Neural progenitor cell (in vitro differentiated cells): ENCODE results near the gene ZFYVE21. TPM values are rescaled to one million over a fixed set of nuclear protein-coding genes. Genes with fewer than 3 reads are reported as not detected.

ENCODE experiments used
- DNase-seq: peaks from one replicate; pipeline ENCODE4 v3.0.0-alpha.2; 2016; ENCODE audit warnings: low spot score
- H2AFZ ChIP-seq: fragments of 200-600 bp; sonication (generic); replicated peaks from 2 replicates; pipeline ENCODE4 v1.6.1; 2016; ENCODE audit warnings: antibody characterized with exemption
- H3F3A ChIP-seq: fragments of 200-600 bp; sonication (generic); 2 replicates; pipeline ENCODE4 v1.6.1; 2016; ENCODE audit warnings: antibody characterized with exemption, low read depth
- H3K27ac ChIP-seq: fragments of 200-600 bp; sonication (generic); 2 replicates; pipeline ENCODE4 v1.5.1; 2016; ENCODE audit warnings: mild to moderate bottlenecking
- H3K27me3 ChIP-seq: fragments of 200-600 bp; sonication (generic); 2 replicates; pipeline ENCODE4 v1.6.1; 2016; ENCODE audit warnings: mild to moderate bottlenecking, moderate library complexity
- H3K36me3 ChIP-seq: fragments of 200-600 bp; sonication (generic); 2 replicates; pipeline ENCODE4 v1.5.1; 2016
- H3K4me1 ChIP-seq: fragments of 200-600 bp; sonication (generic); 2 replicates; pipeline ENCODE4 v1.6.1; 2016; ENCODE audit warnings: mixed run types
- H3K4me2 ChIP-seq: fragments of 200-600 bp; sonication (generic); 2 replicates; pipeline ENCODE4 v1.6.1; 2016
- H3K4me3 ChIP-seq: fragments of 200-600 bp; sonication (generic); 2 replicates; pipeline ENCODE4 v1.5.1; 2016
- H3K79me2 ChIP-seq: fragments of 200-600 bp; sonication (generic); 2 replicates; pipeline ENCODE4 v1.6.1; 2016; ENCODE audit warnings: low read depth
- H3K9ac ChIP-seq: fragments of 200-600 bp; sonication (generic); 2 replicates; pipeline ENCODE4 v1.6.1; 2016
- H3K9me3 ChIP-seq: fragments of 200-600 bp; sonication (generic); 2 replicates; pipeline ENCODE4 v1.5.1; 2016; ENCODE audit warnings: low read depth
- H4K20me1 ChIP-seq: fragments of 200-600 bp; sonication (generic); 2 replicates; pipeline ENCODE4 v1.6.1; 2016; ENCODE audit warnings: low read depth
- H3K27ac Mint-ChIP-seq: 3 replicates; pipeline ENCODE4 v1.8.0; 2021; ENCODE audit warnings: mixed read lengths
- H3K27me3 Mint-ChIP-seq: 2 replicates; pipeline ENCODE4 v1.8.0; 2022; ENCODE audit warnings: low read depth, mild to moderate bottlenecking, inconsistent platforms, moderate library complexity, mixed read lengths; ENCODE audit not compliant: insufficient read depth
- H3K36me3 Mint-ChIP-seq: 3 replicates; pipeline ENCODE4 v1.8.0; 2021; ENCODE audit warnings: mixed read lengths
- H3K4me1 Mint-ChIP-seq: 3 replicates; pipeline ENCODE4 v1.8.0; 2021; ENCODE audit warnings: mixed read lengths
- H3K4me3 Mint-ChIP-seq: 3 replicates; pipeline ENCODE4 v1.8.0; 2021; ENCODE audit warnings: mild to moderate bottlenecking, moderate library complexity, mixed read lengths
- H3K9me3 Mint-ChIP-seq: 3 replicates; pipeline ENCODE4 v1.8.0; 2020; ENCODE audit warnings: mixed read lengths
- EZH2 ChIP-seq: fragments of 200-600 bp; sonication (generic); IDR thresholded peaks from 2 replicates; pipeline ENCODE4 v1.6.1; 2017; ENCODE audit warnings: antibody characterized with exemption, mild to moderate bottlenecking, moderate library complexity
- EZH2phosphoT487 ChIP-seq: fragments of 200-600 bp; sonication (generic); IDR thresholded peaks from 2 replicates; pipeline ENCODE4 v1.6.1; 2017; ENCODE audit warnings: antibody characterized with exemption
- total RNA-seq: library from RNA; depleted of rRNA; stranded (reverse); fragments of >200 nt; gene quantifications from 2 replicates; pipeline ENCODE4 v1.2.3, GENCODE V29; 2015; ENCODE audit warnings: low replicate concordance
- TF ChIP-seq, protein P1 (sequence below): fragments of 200-600 bp; sonication (generic); IDR thresholded peaks from 2 replicates; pipeline ENCODE4 v1.5.1; 2017; ENCODE audit warnings: antibody characterized with exemption, mild to moderate bottlenecking

The ZFYVE21 gene
- total RNA-seq, 1 donor from 2014 or later, result 46.2 TPM

DNA sequence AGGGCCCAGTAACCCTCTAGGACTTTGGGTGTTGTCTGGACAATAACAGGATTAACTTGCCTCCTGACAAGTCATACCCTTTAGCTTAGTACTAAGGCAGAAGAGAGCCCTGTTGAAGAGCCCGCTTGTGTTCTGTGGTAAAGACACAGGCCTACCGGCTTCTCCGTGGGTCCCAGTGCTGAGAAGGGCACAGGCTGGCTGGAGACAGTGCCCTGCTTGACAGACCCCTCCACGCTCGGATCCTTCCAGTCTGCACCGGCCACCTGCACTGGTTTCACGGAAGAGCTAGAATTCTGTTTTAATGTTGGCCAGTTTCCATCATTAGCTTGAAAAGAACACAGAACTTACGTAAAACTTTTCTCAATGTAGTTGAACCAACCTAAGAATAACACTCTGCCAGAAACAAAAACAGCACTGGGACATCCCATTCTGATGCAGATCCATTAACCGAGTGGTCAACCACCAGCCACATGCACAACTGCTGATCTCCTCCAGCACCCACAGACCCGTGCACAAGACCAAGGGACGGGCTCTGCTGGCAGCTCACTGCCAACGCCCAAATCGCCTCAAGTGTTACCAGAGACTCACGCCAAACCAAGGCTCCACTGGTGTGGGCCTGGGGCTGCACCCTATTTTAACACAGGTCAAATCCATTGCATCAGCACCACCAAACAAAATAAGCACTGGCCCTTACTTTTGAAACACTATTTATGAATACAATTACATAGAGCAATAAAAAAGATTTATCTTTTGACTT lies 27.1 kb downstream of the ZFYVE21 start:
- H3K36me3 ChIP-seq, result no peaks in the 10 kb centered on the region
- DNase-seq, result no peak
- peaks cover 15% of the 10 kb centered on the region for H3K36me3 Mint-ChIP-seq

DNA sequence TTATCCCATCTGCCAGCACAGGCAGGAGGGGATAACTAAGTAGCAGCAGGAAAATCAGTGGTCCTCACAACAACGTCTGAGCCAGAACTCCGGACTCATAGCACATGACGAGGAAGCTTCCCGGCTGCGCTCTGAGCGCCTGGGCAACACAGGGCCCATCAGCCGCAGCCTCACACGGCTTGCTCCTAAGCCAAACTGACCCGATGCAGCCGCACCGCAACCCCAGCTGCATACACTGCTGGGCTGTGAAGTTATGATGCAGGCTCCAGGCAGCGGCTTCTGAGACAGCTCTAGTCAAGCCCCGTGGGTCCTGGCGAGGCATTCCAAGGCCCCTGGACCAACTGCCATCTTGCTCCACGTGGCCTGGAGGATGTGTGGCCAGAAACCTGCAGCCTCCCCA lies 28.1 kb downstream of the ZFYVE21 start:
- H3K9ac ChIP-seq, result no peak overlapping the region
- no peak overlapping the region for H2AFZ ChIP-seq
- Mint-ChIP-seq H3K4me1 (no peaks in the 10 kb centered on the region), H3K36me3 (peaks cover 9% of the 10 kb centered on the region), H3K4me3 (no peak overlapping the region), H3K27me3 (no peaks in the 10 kb centered on the region), H3K9me3 (no peaks in the 10 kb centered on the region), H3K27ac (no peak overlapping the region)
- no peak overlapping the region for H3K27ac ChIP-seq
- no peaks in the 10 kb centered on the region for H3K36me3 ChIP-seq
- no peaks in the 10 kb centered on the region for H4K20me1 ChIP-seq
- no peak for DNase-seq
- no peak overlapping the region for H3K4me3 ChIP-seq
- H3K79me2 ChIP-seq, result no peaks in the 10 kb centered on the region
- H3F3A ChIP-seq, result no peaks in the 10 kb centered on the region
- no peak overlapping the region for H3K4me2 ChIP-seq
- no peaks in the 10 kb centered on the region for H3K27me3 ChIP-seq
- H3K9me3 ChIP-seq, result no peaks in the 10 kb centered on the region
- TF ChIP-seq, protein P1, sequence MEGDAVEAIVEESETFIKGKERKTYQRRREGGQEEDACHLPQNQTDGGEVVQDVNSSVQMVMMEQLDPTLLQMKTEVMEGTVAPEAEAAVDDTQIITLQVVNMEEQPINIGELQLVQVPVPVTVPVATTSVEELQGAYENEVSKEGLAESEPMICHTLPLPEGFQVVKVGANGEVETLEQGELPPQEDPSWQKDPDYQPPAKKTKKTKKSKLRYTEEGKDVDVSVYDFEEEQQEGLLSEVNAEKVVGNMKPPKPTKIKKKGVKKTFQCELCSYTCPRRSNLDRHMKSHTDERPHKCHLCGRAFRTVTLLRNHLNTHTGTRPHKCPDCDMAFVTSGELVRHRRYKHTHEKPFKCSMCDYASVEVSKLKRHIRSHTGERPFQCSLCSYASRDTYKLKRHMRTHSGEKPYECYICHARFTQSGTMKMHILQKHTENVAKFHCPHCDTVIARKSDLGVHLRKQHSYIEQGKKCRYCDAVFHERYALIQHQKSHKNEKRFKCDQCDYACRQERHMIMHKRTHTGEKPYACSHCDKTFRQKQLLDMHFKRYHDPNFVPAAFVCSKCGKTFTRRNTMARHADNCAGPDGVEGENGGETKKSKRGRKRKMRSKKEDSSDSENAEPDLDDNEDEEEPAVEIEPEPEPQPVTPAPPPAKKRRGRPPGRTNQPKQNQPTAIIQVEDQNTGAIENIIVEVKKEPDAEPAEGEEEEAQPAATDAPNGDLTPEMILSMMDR, result no peak
- TF ChIP-seq EZH2phosphoT487 (no peak), EZH2 (no peak)
- H3K4me1 ChIP-seq, result peaks cover 5% of the 10 kb centered on the region

More for the DNA sequence above, 27.1 kb downstream of the ZFYVE21 start:
- Histone ChIP-seq H3K9me3 (no peaks in the 10 kb centered on the region), H3F3A (no peaks in the 10 kb centered on the region), H3K9ac (no peak overlapping the region), H3K4me2 (no peak overlapping the region), H3K4me1 (peaks cover 5% of the 10 kb centered on the region), H2AFZ (no peak overlapping the region), H3K27me3 (no peaks in the 10 kb centered on the region), H3K79me2 (no peaks in the 10 kb centered on the region), H3K27ac (no peak overlapping the region), H3K4me3 (no peak overlapping the region), H4K20me1 (no peaks in the 10 kb centered on the region)
- no peaks in the 10 kb centered on the region for H3K9me3 Mint-ChIP-seq
- H3K27me3 Mint-ChIP-seq, result peaks cover 2% of the 10 kb centered on the region
- no peak overlapping the region for H3K27ac Mint-ChIP-seq
- TF ChIP-seq, protein P1, result no peak
- TF ChIP-seq EZH2phosphoT487 (no peak), EZH2 (no peak)
- no peak overlapping the region for H3K4me3 Mint-ChIP-seq
- peaks cover 4% of the 10 kb centered on the region for H3K4me1 Mint-ChIP-seq

DNA sequence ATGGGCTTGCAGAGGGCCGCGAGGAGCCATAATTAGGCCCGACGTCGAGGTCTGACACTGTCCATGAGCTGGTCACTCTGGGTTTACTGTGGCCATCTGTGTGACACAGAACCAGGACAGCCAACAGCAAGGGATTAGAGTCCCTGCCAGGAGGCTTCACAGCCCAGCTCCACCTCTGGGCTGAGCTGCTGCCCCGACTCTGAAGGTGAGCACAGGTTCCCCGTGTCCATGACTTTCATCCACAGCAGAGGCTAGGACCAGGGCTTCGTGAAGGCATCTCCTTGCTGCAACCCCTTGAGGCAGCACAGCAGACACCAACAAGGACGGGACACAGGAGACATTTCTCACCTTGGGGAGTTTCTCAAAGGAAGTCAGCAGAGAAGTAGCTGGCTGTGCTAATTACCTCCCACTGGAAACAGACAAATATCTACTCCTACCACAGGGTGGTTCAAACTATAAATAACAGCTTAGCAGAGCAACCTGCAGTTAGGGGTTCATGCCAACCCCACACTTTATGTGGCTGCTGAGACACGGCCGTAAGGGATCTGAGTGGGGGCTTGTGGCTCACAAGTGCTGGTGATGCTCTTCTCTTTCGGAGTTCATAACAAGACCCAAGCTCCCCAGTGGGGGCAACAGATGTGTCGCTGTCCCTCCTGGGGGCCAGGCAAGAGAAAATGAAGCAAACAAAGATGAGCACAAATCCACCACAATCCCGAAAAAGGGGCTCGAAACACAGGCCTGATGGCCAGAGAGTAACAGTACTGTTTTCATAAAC lies 29.2 kb downstream of the ZFYVE21 start:
- H3K27me3 Mint-ChIP-seq, result no peaks in the 10 kb centered on the region
- H3K79me2 ChIP-seq, result no peaks in the 10 kb centered on the region
- no peaks in the 10 kb centered on the region for H3K9me3 ChIP-seq
- H3K4me2 ChIP-seq, result no peak overlapping the region
- no peaks in the 10 kb centered on the region for H3K4me1 Mint-ChIP-seq
- H4K20me1 ChIP-seq, result no peaks in the 10 kb centered on the region
- peaks cover 6% of the 10 kb centered on the region for H3K36me3 Mint-ChIP-seq
- no peaks in the 10 kb centered on the region for H3K9me3 Mint-ChIP-seq
- no peak overlapping the region for H3K27ac ChIP-seq
- H3F3A ChIP-seq, result no peaks in the 10 kb centered on the region
- no peaks in the 10 kb centered on the region for H3K27me3 ChIP-seq
- no peak overlapping the region for H2AFZ ChIP-seq
- H3K4me3 Mint-ChIP-seq, result no peak overlapping the region
- H3K36me3 ChIP-seq, result no peaks in the 10 kb centered on the region
- no peak overlapping the region for H3K4me3 ChIP-seq
- TF ChIP-seq EZH2 (no peak), EZH2phosphoT487 (no peak)
- TF ChIP-seq, protein P1, result no peak
- no peak for DNase-seq
- H3K4me1 ChIP-seq, result peaks cover 5% of the 10 kb centered on the region
- H3K9ac ChIP-seq, result no peak overlapping the region
- H3K27ac Mint-ChIP-seq, result no peak overlapping the region
